GM19372 (cell line): ENCODE results near the gene HDGF.

ENCODE experiments used
- ATAC-seq: cut with Tn5 transposase; IDR thresholded peaks from one replicate; pipeline ENCODE4 v1.9.1; 2021; ENCODE audit warnings: mild to moderate bottlenecking, low read depth, moderate library complexity; ENCODE audit not compliant: unreplicated experiment

The HDGF gene

DNA sequence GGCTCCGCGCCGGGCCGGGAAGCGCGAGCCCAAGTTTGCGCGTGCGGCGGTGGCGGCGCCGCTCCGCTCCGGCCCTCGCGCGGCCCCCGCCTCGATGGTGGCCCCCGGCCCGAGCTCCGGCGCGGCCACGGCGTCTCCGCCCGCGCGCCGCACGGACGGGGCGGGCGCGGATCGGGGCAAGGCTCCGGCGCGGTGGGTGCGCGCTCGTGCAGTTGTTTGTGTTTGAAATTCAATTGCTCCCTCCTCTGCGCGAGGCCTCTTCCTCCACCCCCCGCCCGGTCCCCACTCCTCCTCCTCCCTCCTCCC, at the start of gene HDGF:
HDGF (minus strand) TSS at position 225 of the 306 bp plus-strand sequence. CDS start 246 bp downstream, outside the sequence.
- peak; percentile 25 for ATAC-seq

DNA sequence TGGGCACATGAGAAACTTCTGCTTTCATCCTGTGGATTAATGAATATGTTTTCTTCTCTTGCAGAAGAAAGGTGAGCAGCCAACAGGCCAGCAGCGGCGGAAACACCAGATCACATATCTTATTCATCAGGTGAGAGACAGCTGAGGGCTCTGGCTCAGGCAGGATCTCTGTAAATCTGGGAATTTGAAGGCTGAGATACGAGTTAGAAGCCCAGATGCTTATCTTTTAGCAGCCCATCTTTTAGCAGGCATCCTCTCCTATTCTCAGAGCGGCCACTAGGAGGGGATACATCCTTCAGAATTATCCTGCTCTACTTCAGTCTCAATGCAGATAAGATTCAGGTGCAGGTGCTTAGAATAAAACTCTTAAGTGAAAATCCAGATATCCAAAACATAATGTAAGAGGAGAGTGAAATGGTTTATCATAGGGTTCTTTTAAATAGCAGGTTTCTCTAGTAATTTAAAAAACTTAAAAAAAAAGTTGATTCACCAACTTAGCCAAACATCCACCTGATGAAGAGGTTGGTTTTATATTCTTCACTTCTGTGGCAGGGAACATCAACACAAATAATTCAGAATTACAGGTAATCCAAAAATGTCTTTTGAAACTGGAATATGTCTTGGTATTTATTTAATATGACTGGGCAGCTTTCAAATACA, 45.9 kb upstream of the HDGF start:
- ATAC-seq, result no peak

DNA sequence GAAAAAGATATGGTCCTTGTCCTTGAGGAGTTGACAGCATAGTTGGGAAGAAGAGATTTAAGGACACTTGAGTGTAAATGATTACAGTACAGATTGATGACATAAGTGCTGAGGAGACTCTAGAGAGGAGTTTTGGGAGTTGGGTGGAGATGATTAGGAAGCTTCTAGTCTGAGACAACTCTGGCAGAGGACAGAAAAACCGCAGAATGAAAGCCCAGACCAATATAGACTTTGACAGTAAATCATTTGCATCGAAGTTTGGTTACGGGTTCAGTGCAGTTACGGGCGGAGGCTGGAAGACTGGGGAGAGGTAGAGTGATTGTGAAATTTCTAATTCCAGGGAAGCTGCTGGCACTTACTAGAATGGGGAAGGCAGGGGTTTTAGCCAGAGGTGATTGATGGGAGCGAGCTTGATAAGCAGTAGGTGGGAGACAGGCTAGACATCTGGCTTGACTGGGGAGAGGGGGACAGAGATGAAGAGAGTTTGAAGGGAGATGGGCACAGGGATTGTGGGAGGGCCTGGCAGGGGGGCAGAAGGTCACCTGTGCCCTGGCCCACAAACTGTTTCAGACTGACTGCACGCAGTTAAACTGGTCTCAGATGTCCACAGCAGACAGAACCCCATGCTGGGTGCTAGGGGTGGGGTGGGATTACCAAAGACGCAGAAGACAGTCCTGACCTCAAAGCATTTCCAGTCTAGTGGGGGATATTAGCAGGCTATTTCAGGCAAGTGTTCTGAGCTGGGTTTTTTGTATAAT, 45.0 kb upstream of the HDGF start:
- no peak for ATAC-seq

DNA sequence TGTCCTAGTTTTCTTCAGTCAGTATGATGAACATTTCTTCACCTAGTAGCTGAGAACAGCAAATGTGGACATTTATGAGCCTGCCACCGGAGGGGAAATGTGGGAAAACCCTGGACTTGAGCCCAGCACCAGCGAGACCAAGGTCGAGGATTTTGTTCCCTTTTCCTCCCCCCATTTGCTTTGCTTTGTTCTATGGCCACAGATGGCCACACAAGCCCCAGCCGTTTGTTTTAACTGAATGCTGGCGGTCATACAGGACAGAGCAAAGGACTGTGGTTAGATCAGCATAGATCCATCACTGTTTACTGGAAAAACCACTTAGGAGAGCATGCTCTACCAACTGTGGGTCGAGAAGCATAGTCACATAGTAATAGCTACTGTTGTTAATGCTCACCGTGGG, 44.3 kb upstream of the HDGF start:
- no peak for ATAC-seq

DNA sequence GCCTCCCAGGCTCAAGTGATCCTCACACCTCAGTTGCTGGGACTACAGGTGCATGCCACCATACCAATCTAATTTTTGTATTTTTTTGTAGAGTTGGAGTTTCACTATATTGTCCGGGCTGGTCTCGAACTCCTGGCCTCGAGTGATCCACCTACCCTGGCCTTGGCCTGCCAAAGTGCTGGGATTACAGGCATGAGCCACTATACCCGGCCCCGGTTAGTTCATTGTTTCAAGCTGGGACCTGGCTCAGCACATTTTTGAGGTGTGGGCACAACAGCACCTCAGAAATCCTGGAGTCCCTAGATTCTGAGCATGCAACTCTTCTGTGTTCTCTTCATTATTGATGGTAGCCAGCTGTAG, 43.9 kb upstream of the HDGF start:
- ATAC-seq, result no peak

DNA sequence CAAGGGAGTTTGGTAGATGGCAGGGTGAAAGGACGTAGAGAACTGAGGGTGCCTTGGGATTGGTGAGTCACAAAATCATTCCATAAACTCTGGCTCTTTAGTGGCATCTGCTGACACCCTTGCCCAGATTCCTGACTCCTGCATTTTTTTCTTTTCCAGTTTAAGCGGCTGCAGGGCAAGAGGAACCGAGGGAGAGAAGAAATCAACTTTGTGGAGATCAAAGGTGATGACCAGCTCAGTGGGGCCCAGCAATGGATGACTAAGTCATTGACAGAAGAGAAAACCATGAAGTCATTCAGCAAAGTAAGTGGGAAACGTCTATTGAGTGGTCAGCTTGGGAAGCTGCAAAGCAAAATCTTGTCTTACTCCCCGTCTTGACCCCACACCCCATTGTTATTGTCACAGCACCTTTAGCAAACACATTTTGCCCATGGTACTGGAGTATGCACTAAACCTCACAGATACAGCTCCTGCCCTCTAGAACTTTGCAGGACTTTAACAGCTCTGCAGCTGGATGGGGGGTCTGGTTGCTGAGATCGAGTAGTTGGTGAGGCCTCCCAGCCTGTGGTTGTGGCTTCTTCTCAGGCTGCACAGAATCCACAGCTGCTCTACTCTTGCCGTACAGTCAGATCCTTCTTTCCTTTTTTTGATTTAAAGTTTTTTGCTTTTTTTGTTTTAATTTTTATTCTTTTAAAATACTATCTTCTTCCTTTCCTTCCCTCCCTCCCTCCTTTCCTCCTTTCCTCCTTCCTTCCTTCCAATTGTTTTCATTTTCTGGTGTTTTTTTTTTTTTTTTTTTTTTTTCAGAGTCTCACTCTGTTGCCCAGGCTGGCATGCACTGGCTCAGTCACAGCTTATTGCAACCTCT, 43.3 kb upstream of the HDGF start:
- ATAC-seq, result no peak

DNA sequence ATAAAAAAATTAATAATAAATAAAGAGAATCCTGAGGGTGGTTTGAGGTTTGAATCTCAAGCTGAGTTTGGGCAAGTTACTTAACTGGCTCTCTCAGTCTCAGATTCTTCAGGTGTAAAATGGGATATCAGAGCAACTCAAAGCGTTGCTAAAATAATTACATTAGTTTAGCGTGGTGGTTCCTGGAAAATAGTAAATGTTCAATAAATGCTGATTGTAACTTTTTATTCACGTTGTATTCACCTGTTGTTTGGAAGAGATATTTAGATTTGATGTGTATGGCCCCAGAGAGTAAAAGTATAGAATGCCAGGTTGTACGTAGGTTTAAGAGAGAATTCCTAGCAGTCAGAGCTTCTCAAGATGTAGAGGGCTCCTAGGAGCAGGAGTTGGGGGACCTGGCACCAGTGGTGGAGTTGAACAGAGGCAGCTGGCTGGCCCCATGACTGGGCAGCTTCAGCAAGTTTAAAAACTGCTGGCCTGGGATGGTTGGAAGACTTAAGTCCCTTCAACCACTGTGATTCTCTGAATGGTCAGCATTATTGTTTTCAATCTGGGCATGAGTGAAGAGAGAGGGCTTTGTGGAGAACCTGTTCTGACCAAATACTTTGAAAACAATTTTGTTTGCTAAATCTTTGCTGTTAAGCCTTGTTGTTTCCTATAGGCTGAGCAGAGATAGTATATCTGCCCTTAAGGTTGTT, 38.3 kb upstream of the HDGF start:
- ATAC-seq, result no peak

DNA sequence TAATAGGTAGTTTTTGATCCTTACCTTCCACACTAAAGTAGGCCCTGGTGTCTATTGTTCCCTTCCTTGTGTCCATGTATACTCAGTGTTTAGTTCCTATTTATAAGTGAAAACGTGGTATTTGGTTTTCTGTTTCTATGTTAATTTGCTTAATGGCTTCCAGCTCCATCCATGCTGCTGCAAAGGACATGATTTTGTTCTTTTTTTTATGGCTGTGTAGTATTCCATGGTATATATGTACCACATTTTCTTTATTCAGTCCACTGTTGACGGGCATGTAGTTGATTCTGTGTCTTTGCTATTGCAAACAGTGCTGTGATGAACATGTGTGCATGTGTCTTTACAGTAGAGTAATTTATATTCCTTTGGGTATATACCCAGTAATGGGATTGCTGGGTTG, 36.7 kb upstream of the HDGF start:
- ATAC-seq, result no peak

DNA sequence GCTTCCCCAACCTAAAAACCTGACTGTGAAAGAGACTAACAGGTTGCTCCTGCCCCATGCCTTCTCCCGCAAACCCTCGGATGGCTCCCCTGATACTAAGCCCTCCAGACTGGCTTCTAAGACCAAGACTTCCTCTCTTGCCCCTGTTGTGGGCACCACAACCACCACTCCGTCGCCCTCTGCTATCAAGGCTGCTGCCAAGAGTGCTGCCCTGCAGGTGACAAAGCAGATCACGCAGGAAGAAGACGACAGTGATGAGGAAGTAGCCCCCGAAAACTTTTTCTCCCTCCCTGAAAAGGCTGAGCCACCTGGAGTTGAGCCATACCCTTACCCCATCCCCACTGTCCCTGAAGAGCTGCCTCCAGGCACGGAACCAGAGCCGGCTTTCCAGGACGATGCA, 35.2 kb upstream of the HDGF start:
- no peak for ATAC-seq

DNA sequence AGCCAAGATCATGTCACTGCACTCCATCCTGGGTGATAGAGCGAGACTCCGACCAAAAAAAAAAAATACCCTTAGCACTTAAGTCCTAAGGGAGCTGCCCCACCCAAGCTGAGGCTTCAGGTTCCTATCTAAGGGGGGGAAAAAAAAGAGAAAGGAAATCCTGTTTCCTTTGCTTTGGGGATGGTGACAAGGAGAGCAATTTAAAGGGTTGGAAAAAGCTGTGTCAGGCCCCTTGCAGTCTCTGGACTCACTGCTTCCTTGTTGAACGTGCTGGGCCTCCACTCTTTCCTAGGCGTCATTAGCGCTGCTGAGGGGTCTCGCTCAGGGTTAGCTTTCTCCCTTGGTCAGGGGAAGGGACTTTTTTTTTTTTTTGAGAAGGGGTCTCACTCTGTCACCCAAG, 34.0 kb upstream of the HDGF start:
- no peak for ATAC-seq

DNA sequence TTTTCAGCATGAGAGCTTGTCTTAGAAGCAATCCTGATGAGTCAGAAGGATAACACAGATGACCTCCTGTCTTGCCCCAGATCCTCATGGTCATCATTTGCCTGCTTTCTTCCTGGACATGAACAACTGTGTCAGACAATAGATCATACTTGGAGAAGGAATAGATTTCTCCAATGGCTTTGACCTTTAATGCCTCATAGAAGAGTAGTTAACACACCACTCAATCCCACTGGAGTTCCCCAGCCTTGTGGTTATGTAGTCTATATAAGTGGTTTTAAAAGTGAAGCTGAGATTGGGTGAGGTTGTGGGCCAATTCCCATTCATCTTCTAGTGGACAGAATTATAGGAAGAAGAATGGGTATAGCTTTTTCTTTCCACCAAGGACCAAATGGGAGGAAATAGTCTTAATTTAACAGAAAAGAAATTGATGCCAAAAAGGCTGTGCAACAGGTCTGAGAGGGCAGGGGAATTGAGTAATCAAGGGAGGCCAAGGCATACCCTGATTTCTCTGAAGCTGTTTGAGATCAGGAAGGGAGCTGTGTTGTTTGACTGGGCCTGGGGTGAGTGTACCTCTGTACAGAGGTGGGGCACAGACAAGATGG, 30.2 kb upstream of the HDGF start:
- no peak for ATAC-seq

DNA sequence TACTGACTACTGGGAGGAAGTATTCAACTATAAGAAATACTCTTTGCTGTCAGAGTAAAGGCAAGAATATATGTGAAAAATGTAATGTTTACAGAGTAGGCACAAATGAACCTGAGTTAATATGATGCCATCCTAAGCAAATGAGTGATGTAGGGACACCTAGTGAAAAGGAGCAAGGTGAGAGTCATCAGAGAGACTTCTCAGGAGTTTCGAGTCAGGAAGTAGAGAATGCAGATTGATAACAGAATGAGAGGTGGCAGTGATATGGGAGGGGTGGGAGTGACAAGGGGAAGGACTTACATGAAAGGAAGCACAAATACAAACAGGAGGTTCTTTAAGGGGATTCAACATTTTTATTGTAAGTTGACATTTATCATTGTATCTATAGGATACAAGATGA, 26.1 kb upstream of the HDGF start:
- no peak for ATAC-seq

DNA sequence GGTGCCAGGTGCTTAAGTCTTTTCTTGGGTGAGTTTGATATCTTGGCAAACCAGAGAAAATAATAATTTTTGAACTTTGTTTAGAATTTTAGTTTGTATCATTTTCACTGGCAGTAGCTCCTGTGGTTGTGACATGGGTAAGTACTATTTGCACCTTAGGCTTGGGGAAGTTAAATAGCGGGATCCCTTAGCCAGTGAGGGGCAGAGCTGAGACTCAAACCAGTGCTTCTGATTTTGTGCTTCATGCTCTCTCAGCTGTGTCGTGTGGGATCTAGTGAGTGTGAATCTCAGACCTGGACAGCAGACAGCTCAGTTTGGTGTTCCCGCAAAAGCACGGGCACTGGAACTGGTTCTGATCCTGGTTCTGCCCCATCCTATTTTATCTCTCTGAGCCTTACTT, 25.5 kb upstream of the HDGF start:
- no peak for ATAC-seq

DNA sequence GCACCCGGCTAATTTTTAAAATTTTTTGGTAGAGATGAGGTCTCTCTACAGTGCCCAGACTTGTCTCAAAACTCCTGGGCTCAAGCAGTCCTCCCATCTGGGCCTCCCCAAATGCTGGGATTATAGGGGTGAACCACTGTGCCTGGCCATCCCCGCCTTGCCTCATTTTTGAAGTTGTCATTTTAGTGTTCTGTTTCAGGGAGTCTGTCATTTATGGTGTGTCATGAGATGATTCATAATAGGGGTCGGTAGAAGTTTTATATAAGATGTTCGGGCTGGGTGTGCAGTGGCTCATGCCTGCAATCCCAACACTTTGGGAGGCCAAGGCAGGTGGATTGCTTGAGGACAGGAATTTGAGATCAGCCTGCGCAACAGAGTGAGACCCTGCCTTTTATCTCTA, 24.3 kb upstream of the HDGF start:
- ATAC-seq, result no peak

DNA sequence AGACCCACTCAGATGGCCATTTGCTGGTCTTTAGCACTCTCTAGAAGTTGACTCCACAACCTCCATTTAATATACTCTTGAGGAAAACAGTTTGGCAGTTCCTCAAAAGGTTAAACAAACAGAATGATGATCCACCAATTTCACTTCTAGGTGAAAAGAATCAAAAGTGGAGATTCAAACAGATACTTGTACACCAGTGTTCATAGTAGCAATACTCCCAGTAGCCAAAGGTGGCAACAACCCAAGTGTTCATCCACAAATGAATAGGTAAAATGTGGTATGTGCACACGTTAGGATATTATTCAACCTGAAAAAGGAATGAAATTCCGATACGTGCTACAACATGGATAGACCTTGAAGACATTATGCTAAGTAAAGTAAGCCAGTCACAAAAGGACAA, 22.1 kb upstream of the HDGF start:
- no peak for ATAC-seq

DNA sequence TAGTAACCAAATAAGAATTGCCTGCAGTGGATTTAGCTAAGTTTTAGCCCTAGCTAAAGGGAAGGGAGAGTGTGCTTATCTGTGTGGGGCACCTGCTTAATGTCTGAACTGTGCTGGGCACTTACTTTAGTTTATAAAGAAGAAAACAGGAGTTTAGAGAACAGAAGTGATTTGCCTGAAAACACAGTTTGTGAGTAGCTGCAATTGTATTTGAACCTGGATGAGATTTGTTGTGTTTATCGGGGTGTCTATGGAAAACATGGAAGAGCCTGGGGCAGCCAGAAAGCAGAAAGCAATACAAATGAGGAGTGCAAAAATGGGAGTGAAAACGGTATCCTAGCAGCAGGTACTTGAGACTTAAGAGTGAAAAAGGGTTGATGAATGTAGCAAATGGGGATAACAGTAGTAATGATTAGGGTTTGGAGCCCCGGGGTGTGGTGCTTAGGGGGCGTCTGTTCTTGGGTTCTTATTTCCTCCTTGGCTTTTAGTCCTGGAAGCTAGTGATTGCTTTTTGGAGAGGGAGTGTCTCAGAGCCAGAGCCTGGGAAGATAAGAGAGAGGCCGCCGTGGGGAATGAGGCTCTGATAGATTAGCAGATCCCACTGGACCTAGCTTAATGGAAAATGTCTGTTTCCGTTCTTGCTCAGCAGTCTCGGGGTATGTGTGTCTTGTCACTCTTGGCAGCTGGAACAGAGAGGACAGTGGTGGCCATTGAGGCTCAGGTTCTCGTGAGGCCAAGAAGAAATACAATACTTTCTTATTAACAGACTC, 21.4 kb upstream of the HDGF start:
- no peak for ATAC-seq

DNA sequence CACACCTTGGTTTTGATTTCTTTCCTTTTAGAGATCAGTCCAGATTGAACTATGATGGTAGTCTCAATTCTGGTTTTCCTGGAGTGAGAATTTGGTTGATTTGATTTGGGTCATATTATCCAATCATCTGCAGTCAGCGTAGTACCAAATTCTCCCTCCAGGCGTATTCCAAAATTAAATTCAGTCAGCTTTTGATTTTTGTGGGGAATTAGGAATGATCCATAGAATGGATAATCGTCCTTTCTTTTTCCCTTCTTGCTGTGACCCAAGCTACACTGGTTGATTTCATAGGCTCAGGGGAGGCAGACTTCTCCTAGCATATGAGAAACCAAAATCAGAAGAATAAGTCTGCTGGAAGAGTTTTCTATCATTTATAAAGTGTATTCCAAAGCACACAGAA, 20.7 kb upstream of the HDGF start:
- no peak for ATAC-seq

DNA sequence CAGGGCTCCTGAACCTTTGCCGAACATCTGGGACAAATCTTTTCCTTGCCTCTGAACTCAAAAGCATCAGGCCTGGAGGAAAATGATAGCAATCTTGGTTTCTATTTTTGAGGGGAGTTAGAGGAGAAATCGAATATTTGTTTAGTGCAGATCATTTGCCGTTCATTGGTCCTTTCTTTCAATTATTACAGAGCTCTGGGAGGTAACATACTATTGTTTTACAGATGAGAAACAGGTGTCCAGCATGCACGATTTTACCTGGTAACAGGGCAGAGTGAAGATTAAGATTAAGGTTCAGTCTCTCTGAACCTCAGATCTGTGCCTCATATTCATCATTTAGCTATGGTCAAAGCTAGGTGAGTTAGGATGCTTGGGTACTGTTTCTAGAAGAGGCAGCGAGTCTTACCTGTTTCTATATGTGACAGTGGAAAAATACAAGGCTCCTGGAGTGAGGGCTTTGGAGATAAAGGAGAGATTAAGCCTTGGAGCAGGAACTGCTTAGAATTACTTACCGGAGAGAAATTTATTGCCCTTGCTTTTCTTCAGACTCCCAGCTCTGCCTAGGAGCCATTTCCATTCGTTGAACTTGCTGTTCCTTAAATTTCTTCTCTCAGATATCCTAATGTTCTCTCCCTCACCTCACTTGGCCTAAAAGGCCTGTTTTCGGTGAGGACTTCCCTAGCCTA, 17.3 kb upstream of the HDGF start:
- ATAC-seq, result no peak

DNA sequence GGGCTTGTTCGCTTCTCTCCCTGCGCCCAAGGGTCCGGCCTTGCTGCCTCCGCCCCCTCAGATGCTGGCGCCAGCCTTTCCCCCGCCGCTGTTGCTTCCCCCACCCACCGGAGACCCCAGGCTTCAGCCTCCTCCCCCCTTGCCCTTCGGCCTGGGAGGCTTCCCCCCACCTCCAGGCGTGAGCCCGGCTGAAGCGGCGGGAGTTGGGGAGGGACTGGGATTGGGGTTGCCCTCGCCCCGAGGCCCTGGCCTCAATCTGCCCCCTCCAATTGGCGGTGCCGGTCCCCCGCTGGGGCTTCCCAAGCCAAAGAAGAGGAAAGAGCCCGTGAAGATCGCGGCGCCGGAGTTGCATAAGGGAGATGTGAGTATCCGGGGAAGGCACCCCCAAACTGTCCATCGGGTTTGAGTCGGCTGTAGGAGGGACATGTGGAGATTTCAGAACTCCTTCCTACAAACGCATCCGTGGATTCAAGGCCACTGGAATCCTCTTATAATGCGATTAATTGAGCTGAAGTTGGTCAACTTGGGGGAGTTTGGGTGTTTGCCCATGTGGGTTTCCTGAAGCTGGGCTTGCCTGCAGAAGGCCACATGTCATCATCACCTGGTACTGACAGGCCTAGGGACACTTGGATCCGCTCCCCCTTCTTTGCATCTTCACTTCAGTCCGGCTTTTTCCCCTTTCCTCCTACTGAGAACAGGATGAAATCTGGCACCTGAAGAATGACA, 16.6 kb upstream of the HDGF start:
- peak; percentile 3 for ATAC-seq
